Upper lobe of left lung (tissue), 4 donors: ENCODE data around the gene SUPT3H.

ENCODE experiments used
- POLR2AphosphoS5 ChIP-seq, 2 donors: sonication (generic); formaldehyde crosslinking; IDR thresholded peaks; one replicate each; pipeline ENCODE4 v1.5.1; 2017; ENCODE audit warnings: antibody characterized with exemption in 2 of 2
- TF ChIP-seq, protein P1 (sequence below), 6 experiments: fragments of 450-650 bp in 4 of 6; fragments of 200-600 bp in 2 of 6; sonication (generic) in 2 of 6; IDR thresholded peaks; one replicate each; pipeline ENCODE4 v1.5.1; 2016 to 2019; ENCODE audit warnings: antibody characterized with exemption in 6 of 6

DNA sequence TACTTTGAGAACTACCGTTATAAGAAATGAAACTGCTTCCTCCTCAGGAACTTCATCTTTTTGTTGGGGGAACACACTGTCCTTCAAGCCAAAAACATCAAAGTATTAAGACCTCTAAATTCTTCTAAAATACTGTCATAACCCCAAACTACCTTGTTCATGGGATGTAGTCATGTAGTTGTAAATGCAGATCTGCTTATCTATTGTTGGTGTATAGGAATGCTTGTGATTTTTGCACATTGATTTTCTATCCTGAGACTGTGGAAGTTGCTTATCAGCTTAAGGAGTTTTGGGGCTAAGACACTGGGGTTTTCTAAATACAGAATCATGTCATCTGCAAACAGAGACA is 332.5 kb downstream of the SUPT3H start:
- TF ChIP-seq, protein P1, sequence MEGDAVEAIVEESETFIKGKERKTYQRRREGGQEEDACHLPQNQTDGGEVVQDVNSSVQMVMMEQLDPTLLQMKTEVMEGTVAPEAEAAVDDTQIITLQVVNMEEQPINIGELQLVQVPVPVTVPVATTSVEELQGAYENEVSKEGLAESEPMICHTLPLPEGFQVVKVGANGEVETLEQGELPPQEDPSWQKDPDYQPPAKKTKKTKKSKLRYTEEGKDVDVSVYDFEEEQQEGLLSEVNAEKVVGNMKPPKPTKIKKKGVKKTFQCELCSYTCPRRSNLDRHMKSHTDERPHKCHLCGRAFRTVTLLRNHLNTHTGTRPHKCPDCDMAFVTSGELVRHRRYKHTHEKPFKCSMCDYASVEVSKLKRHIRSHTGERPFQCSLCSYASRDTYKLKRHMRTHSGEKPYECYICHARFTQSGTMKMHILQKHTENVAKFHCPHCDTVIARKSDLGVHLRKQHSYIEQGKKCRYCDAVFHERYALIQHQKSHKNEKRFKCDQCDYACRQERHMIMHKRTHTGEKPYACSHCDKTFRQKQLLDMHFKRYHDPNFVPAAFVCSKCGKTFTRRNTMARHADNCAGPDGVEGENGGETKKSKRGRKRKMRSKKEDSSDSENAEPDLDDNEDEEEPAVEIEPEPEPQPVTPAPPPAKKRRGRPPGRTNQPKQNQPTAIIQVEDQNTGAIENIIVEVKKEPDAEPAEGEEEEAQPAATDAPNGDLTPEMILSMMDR (IDR thresholded peaks at IDR 0.05): no peak
- TF ChIP-seq POLR2AphosphoS5 (IDR thresholded peaks at IDR 0.05): no peak
